HFFc6 (cell line): ENCODE data around the gene RAB8B. TPM values are rescaled to one million over a fixed set of nuclear protein-coding genes. Genes with fewer than 3 reads are reported as not detected.

Experiments used
- DNase-seq: peaks from one replicate; pipeline ENCODE4 v3.0.0-alpha.2; 2018
- H3K27ac Mint-ChIP-seq: 2 replicates; pipeline ENCODE4 v1.8.0; 2020; ENCODE audit warnings: mild to moderate bottlenecking, mixed read lengths
- H3K27me3 Mint-ChIP-seq: 2 replicates; pipeline ENCODE4 v1.8.0; 2021; ENCODE audit warnings: mild to moderate bottlenecking, moderate library complexity, mixed read lengths; ENCODE audit not compliant: insufficient read depth
- H3K36me3 Mint-ChIP-seq: 2 replicates; pipeline ENCODE4 v1.8.0; 2021; ENCODE audit warnings: low read depth, mixed read lengths
- H3K4me1 Mint-ChIP-seq: 2 replicates; pipeline ENCODE4 v1.8.0; 2020; ENCODE audit warnings: low read depth, mixed read lengths
- H3K4me3 Mint-ChIP-seq: 2 replicates; pipeline ENCODE4 v1.8.0; 2020; ENCODE audit warnings: mild to moderate bottlenecking, moderate library complexity, mixed read lengths
- H3K9me3 Mint-ChIP-seq: 2 replicates; pipeline ENCODE4 v1.8.0; 2020; ENCODE audit warnings: mild to moderate bottlenecking, mixed read lengths
- CTCF ChIP-seq: fragments of 200-600 bp; sonication (generic); IDR thresholded peaks from 2 replicates; pipeline ENCODE4 v1.5.0; 2021; ENCODE audit warnings: antibody characterized with exemption, mild to moderate bottlenecking
- total RNA-seq, 6 experiments: library from RNA; stranded (reverse); fragmentation: NEBNext Ultra II Directional; extraction: Animal tissue kit (Norgen Biotek cat#: 25700); gene quantifications; 2 replicates in 1 of 6; 3 replicates in 5 of 6; pipeline ENCODE4 v1.2.3, GENCODE V29; 2021

Gene RAB8B
- total RNA-seq, 6 experiments from 2014 or later: 24.7 to 38.4 (median 33.2) TPM

- H3K36me3 Mint-ChIP-seq: no peaks in the 10 kb centered on the region
- no peak for TF ChIP-seq CTCF
These were observed 121.2 kb downstream of the RAB8B start for GRCh38 chr15:63310646-63311045.

DNA sequence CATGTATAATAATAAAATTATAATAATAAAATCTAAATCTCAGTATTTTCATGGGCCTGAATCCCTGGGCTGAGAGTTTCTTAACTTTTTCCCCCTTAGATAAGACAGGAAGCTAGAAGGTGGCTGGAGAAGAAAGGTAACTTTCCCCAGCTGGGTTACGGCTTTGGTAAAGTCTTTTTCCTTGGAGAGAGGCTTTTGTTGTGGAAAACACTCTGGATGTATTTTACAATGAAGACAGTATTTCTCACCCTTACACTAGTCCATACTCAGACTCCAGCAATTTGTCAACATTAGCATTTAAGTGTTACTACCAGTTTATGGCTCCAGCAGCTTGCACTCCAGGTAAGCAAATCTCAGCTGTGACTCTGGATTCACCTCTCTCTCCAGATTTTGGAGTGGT is 122.9 kb downstream of the RAB8B start:
- H3K27ac Mint-ChIP-seq: no peak overlapping the region
- no peak overlapping the region for H3K4me3 Mint-ChIP-seq
- H3K4me1 Mint-ChIP-seq: no peaks in the 10 kb centered on the region
- no peaks in the 10 kb centered on the region for H3K27me3 Mint-ChIP-seq
- H3K9me3 Mint-ChIP-seq: no peaks in the 10 kb centered on the region
- no peak for TF ChIP-seq CTCF
- no peak for DNase-seq
- H3K36me3 Mint-ChIP-seq: no peaks in the 10 kb centered on the region

More at GRCh38 chr15:63310646-63311045, 121.2 kb downstream of the RAB8B start:
- Mint-ChIP-seq H3K9me3 (no peaks in the 10 kb centered on the region), H3K4me3 (no peak overlapping the region), H3K4me1 (no peaks in the 10 kb centered on the region), H3K27me3 (no peaks in the 10 kb centered on the region), H3K27ac (no peak overlapping the region)
- DNase-seq: no peak

DNA sequence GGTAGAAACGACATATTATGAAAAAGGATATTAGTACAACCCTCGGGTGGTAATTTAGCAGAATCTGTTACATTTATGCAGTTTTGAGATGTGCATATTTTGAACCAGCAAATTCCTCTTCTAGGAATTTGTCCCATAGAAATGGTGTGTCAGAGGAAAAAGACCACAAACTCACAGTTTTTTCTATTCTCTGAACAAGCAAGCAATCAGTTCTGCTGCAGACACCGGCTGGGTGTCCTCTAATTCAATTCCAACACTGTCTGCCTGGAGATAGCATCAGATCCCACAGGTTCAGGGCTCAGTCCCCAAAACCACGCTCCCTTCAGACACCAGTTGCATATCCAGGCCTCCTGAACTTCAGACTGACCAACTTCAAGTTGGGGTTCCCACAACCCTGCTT is 124.4 kb downstream of the RAB8B start:
- no peaks in the 10 kb centered on the region for H3K36me3 Mint-ChIP-seq
- no peak overlapping the region for H3K4me3 Mint-ChIP-seq
- H3K4me1 Mint-ChIP-seq: no peaks in the 10 kb centered on the region
- no peak for TF ChIP-seq CTCF
- no peaks in the 10 kb centered on the region for H3K9me3 Mint-ChIP-seq
- no peak overlapping the region for H3K27ac Mint-ChIP-seq
- no peaks in the 10 kb centered on the region for H3K27me3 Mint-ChIP-seq
- no peak for DNase-seq

- H3K27ac Mint-ChIP-seq: no peak overlapping the region
- no peak overlapping the region for H3K4me3 Mint-ChIP-seq
- no peak for TF ChIP-seq CTCF
- H3K36me3 Mint-ChIP-seq: no peaks in the 10 kb centered on the region
- H3K27me3 Mint-ChIP-seq: no peaks in the 10 kb centered on the region
- no peaks in the 10 kb centered on the region for H3K9me3 Mint-ChIP-seq
- H3K4me1 Mint-ChIP-seq: no peaks in the 10 kb centered on the region
- no peak for DNase-seq
These were observed 125.0 kb downstream of the RAB8B start for GRCh38 chr15:63314409-63314808.

Other genes with a start within 250 kb of the RAB8B start
- 1,000 to 10,000 TPM; 1,264 to 1,620 (median 1,342) TPM for gene TPM1, start 146.9 kb upstream of the RAB8B start, total RNA-seq
- 10 to 100 TPM; 37.5 to 47.6 (median 45.7) TPM for gene LACTB, start 67.7 kb upstream of the RAB8B start, total RNA-seq
- 100 to 1,000 TPM; 422 to 573 (median 537) TPM for gene RPS27L, start 32.1 kb upstream of the RAB8B start, total RNA-seq
- 10 to 100 TPM; 23.7 to 38.7 (median 33.6) TPM for gene APH1B, start 88.0 kb downstream of the RAB8B start, total RNA-seq
- 10 to 100 TPM in 4 of 6 experiments, 1 to 10 TPM in 2; 8.3 to 18.2 (median 15.8) TPM for gene CA12, start 192.2 kb downstream of the RAB8B start, total RNA-seq